ENCODE results near the gene ABI1.

ABI1 gene

GRCh38 chr10:26711324-26711723 is 149.4 kb downstream of the ABI1 start:
- in situ Hi-C loops (cut with HindIII; ENCODE audit: low sequenced_read_pairs) = no loop called here
- no peak for TF ChIP-seq CTCF (IDR thresholded peaks at IDR 0.05; ENCODE audit: low read depth, low read length, missing control alignments)
- no peak for DNase-seq (ENCODE audit: low read depth)
- no peak overlapping the region for H3K4me3 ChIP-seq (ENCODE audit: low read depth, low read length)

- DNase-seq (ENCODE audit: low read depth) = no peak
- TF ChIP-seq CTCF (IDR thresholded peaks at IDR 0.05; ENCODE audit: low read depth, low read length, missing control alignments) = no peak
- no peak overlapping the region for H3K4me3 ChIP-seq (ENCODE audit: low read depth, low read length)
- in situ Hi-C loops (cut with HindIII; ENCODE audit: low sequenced_read_pairs) = no loop called here
Measured at GRCh38 chr10:26706936-26707335, 153.8 kb downstream of the ABI1 start.

- TF ChIP-seq CTCF (IDR thresholded peaks at IDR 0.05; ENCODE audit: low read depth, low read length, missing control alignments) = no peak
- in situ Hi-C loops (cut with HindIII; ENCODE audit: low sequenced_read_pairs) = no loop called here
- no peak overlapping the region for H3K4me3 ChIP-seq (ENCODE audit: low read depth, low read length)
- DNase-seq (ENCODE audit: low read depth) = no peak
Measured at GRCh38 chr10:26706206-26706605, 154.6 kb downstream of the ABI1 start.

GRCh38 chr10:26703974-26704373 is 156.8 kb downstream of the ABI1 start:
- no peak for DNase-seq (ENCODE audit: low read depth)
- no peak overlapping the region for H3K4me3 ChIP-seq (ENCODE audit: low read depth, low read length)
- no peak for TF ChIP-seq CTCF (IDR thresholded peaks at IDR 0.05; ENCODE audit: low read depth, low read length, missing control alignments)
- in situ Hi-C loops (cut with HindIII; ENCODE audit: low sequenced_read_pairs) = no loop called here

- no peak for TF ChIP-seq CTCF (IDR thresholded peaks at IDR 0.05; ENCODE audit: low read depth, low read length, missing control alignments)
- DNase-seq (ENCODE audit: low read depth) = no peak
- in situ Hi-C loops (cut with HindIII; ENCODE audit: low sequenced_read_pairs) = no loop called here
- no peak overlapping the region for H3K4me3 ChIP-seq (ENCODE audit: low read depth, low read length)
Measured at GRCh38 chr10:26703096-26703495, 157.7 kb downstream of the ABI1 start.

- no peak for TF ChIP-seq CTCF (IDR thresholded peaks at IDR 0.05; ENCODE audit: low read depth, low read length, missing control alignments)
Measured at GRCh38 chr10:26700884-26701630, 159.7 kb downstream of the ABI1 start.

More at GRCh38 chr10:26700884-26701630, 159.7 kb downstream of the ABI1 start:
- in situ Hi-C loops (cut with HindIII; ENCODE audit: low sequenced_read_pairs) = no loop called here
- H3K4me3 ChIP-seq (ENCODE audit: low read depth, low read length) = no peak overlapping the region
- DNase-seq (ENCODE audit: low read depth) = no peak

Data from astrocyte of the cerebellum (primary cell).